ENCODE measurements around the gene CISTR.

The CISTR gene

DNA sequence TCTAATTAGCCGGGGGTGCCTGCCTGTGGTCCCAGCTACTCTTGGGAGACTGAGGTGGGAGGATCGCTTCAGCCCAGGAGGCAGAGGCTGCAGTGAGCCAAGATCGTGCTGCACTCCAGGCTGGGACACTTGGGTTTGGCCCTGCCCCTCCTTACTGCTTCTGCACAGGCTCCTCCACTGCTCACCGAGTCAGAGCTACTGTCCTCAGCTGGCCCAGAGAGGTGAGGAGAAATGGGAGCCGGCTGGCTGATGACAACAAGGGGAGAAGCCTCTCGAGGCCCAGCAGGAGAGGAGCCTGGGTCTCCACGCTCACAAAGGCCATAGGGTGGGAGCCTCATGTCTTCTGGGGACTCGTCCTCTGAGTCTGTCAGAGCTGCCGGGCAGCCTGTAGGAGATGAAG, 38.3 kb downstream of the CISTR start:
- DNase-seq, result no peak

DNA sequence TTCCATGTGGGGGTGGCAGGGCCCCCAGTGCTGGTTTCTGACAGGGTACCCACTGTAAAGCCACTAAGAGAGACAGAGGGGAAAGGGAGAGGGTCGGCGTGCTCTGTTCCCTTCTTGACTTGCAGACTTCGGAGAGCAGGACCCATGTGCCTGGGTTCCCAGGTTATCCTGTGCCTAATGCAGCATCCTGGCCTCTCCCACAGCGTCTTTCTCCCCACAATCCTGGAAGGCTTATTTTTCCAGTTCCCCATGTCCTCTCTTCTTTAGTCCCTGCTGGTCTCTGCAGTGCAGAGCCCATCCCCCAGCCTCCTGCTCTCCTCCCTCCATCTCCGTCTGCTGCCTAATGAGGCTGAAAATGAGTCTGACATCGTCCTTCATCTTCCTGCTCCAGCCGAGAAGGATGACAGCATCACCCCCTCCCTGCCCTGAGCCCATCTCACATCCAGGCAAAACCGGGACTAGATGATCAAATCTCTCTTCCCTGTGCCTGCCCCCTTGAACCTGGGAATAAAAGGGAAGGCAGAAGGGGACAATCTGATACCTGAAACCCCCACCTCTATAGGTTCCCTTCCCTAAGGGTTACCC, 39.6 kb downstream of the CISTR start:
- DNase-seq, result no peak

DNA sequence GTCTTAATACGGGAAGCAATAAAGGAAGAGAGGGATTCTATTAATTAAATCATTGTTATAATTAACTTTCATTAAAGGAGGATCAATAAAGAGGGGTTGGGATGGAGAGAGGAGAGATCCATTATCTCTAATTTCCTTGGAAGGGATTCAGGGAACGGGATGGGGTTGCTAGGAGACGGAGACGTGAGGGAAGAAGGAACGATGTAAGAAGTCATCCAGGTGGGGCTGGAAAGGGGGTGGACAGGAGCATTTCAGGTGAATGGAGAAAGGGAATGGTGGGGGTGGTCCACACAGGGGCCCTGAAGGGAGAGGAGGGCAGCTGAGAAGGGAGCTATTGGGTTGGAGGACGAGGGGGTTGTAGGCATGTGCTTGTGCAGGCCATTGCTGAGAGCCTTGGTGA, 41.7 kb downstream of the CISTR start:
- DNase-seq, result no peak

DNA sequence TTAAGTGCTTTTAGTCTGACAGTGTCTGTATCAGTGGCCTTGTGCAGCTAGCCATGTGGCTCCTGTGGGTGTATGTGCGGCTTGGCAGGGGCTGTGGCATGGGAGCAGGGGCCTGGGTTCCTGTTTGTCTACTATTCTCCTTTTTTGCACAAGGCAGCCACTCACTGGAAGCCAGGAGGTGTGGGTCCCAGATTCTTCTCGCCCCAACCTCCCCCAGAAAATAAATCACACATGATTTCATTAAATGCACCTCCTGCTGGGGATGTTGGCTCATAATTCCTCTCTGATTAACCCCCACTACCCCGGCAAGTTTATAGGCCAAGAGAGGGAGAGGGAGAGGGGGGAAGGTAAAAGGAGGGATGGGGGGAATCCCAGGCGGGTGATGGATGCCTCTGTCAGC, 42.1 kb downstream of the CISTR start:
- no peak for DNase-seq

DNA sequence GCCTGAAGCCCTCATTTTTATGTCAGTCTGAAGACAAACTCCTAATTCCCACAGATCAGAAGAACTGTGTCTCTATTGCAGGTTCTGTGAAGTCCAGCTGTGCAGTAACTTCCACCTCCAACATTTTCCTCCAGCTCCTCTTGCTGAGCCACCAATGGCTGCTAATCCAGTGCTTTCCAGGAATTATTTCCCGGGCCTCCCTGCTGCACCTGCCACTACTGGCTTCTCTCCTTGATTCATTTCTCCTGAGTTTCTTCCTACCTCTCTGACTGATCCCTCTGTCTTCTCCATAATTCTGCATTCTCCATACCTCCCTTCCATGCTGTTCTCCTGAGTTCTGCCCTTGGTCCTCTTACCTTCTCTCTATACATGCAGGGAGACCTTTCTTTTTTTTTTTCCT, 45.7 kb downstream of the CISTR start:
- no peak for DNase-seq

DNA sequence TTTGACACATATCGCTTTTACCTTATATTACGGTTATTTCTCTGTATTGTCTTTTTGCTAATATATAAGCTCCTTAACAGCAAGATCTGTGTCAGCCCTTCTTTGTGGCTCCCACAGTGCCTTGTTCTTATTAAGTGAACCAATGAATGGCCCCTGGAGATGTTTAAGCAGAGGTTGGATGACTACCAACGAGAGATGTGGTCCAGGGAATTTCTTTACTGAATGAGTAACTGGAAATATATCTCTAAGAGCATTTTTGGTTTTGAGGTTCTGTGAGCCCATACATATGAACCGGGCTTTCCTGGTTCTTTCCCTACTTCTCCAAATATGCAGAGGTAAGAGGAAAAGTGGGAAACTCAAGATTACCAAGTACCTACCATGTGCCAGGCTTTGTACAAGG, 48.0 kb downstream of the CISTR start:
- DNase-seq, result no peak

DNA sequence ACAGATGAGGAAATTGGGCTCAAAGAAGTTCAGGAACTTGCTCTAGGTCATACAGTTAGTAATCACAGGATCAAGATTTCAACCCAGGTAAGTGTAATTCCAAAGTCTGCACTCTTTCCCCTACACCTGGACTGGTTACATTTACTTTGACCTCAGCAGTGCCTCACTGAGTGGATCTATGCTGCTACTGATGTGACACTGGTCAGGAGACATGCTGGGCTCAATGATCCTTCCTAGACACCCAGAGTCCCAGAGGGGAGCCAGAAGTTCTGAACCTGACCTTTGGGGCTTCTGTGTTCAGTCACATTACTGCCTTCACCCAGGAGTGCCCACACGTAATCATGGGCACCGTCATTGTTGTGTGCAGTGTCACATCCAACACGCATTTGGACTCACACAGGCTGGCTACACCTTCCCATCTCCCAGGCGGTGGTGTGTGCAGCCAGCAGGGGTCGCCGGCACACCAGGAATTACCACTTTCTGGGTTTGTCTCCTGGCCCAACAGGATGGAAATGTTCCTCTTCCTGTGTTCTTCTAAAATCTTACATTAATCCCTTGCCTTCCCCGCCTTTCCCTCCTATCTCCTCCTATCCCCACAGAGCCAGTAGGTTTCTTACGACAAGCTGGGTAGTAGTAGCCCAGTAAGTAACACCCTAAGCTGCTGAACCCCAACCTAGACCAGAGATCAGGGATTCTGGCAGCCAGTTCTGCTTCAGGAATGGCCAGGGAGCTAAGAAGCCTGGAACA, 50.1 kb downstream of the CISTR start:
- no peak for DNase-seq

DNA sequence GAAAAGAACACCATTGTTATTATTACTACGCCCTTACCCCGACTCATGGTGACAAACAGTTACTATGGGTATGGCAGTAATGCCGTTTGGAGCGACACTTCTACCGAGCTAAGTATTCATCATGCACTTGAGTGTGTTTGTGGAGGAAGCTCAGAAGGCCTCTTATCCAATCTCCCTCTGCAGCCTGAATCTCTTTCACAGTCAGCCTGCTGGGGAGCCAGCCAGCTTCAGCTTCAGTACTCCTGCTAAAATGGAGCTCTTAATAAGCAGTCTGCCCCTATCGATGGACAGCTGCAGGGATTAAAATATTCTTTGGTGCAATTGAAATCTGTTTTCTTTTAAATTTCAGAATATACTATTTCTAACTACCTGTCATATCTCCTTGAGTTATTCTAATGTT, 51.2 kb downstream of the CISTR start:
- DNase-seq, result no peak

DNA sequence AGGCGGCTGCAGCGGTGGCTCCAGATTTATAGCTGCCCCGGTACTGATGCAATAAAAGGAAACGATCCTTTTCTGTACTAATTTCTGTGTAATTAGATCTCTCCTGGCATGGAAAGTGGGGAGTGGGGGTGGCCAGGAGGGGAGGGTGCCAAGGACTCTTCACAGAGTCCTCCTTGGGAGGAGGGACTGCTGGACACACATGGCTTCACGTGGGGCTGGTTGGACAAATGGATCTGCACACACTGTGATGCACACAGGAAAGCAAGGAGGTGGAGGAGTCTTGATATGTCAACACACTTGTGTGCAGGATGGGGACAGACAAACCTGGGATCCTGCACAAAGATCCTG, 52.1 kb downstream of the CISTR start:
- no peak for DNase-seq

DNA sequence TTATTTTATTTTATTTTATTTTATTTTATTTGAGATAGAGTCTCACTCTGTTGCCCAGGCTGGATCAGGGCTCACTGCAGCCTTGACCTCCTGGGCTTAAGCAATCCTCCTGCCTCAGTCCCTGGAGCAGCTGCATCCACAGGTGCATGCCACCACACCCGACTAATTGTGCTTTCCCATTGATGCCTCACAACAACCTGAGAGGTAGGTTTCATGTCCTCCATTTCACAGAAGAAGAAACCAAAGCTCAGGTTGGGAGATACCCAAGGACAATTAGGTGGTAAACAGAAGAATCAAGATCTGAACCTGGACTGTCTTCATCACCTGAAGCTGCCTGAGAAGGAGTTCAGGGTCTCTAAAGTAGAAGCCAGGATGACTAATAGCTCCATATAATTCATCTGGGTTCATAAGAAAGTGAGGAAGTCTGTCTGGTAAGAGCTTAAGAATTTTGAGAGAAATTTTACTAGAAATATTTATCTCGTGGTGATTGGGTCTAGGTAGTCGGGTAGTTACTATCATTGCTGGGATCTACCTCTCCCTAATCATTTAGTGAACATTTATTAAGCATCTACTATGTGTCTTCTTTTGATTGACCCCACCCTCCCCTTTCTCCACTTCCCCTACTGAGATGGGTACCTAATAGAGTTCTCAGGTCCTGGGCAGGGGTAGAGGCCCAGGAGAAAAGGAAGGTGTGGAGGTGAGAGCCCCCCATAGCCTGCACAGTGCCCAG, 52.7 kb downstream of the CISTR start:
- no peak for DNase-seq

DNA sequence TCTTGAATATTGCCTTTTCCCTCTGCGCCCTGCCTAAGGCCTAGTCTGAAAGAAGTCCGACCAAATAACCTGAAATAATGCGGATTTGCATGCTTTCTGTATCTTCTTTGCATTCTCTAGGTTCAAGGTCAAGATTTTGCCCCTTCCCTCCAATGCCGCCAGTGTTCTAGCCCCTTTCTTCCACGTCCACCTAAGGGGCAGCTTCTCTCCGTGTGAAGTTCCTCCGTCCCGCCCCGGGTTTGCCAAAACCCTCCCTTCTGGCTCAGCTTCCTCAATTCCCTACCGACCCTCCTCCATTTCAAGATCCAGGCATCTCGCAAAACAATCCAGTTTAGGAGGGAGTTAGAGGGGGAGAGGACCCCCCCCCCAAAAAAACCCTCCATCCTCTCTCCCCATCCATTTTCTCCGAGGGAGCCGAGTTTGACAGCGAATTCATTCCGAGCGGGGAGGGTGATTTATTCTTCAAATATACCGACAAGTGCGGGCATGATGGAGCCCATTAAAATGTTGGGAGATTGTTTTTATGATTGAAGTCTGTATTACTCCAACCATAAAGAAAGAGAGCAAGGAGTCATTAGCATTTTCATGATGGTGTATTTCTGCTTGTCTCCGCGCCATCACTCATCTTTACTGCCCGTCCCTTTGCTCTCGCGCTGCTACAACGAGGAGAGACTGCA, 55.0 kb downstream of the CISTR start:
- DNase-seq, result peak; percentile 36

Data from NCI-H1417 treated with DMSO at 0.1 percent for 48 hours (cell line).